Activated naive CD4-positive, alpha-beta T cell treated with anti-CD3 and anti-CD28 coated beads, Interleukin-2, amount 50 U/mL, for 24 hours (primary cell): Measurements from ENCODE around the gene CCL22.
"Not testable (repeated sequence)": the region's sequence is repeated elsewhere in the genome, so short reads cannot be mapped to it uniquely, and the experiment has no call there.

Source experiments
- H3K27ac Mint-ChIP-seq: one replicate; pipeline ENCODE4 v1.8.0; 2021; ENCODE audit warnings: mild to moderate bottlenecking, mixed read lengths
- H3K27me3 Mint-ChIP-seq: one replicate; pipeline ENCODE4 v1.8.0; 2021; ENCODE audit warnings: mixed read lengths
- H3K36me3 Mint-ChIP-seq: one replicate; pipeline ENCODE4 v1.8.0; 2021; ENCODE audit warnings: mixed read lengths
- H3K4me1 Mint-ChIP-seq: one replicate; pipeline ENCODE4 v1.8.0; 2021; ENCODE audit warnings: mixed read lengths
- H3K4me3 Mint-ChIP-seq: one replicate; pipeline ENCODE4 v1.8.0; 2021; ENCODE audit warnings: mild to moderate bottlenecking, mixed read lengths
- H3K9me3 Mint-ChIP-seq: one replicate; pipeline ENCODE4 v1.8.0; 2021; ENCODE audit warnings: mixed read lengths

CCL22 gene

GRCh38 chr16:57341441-57342303 is 16.9 kb upstream of the CCL22 start:
- H3K27ac Mint-ChIP-seq = no peak overlapping the region
- H3K9me3 Mint-ChIP-seq = no peaks in the 10 kb centered on the region
- no peaks in the 10 kb centered on the region for H3K36me3 Mint-ChIP-seq
- H3K4me3 Mint-ChIP-seq = no peak overlapping the region
- H3K27me3 Mint-ChIP-seq = peaks cover 12% of the 10 kb centered on the region
- H3K4me1 Mint-ChIP-seq = peaks cover 23% of the 10 kb centered on the region

- H3K36me3 Mint-ChIP-seq = not testable (repeated sequence)
- H3K4me1 Mint-ChIP-seq = peaks cover 23% of the 10 kb centered on the region
Measured at GRCh38 chr16:57342606-57343005, 16.0 kb upstream of the CCL22 start.

GRCh38 chr16:57343221-57343620 is 15.4 kb upstream of the CCL22 start:
- Mint-ChIP-seq H3K4me1 (peaks cover 23% of the 10 kb centered on the region), H3K4me3 (no peak overlapping the region), H3K36me3 (no peaks in the 10 kb centered on the region), H3K27me3 (peaks cover 21% of the 10 kb centered on the region), H3K27ac (no peak overlapping the region), H3K9me3 (no peaks in the 10 kb centered on the region)

More at GRCh38 chr16:57342606-57343005, 16.0 kb upstream of the CCL22 start:
- H3K9me3 Mint-ChIP-seq, H3K4me3 Mint-ChIP-seq, H3K27ac Mint-ChIP-seq: not testable (repeated sequence)
- H3K27me3 Mint-ChIP-seq = peaks cover 16% of the 10 kb centered on the region

GRCh38 chr16:57344094-57344493 is 14.5 kb upstream of the CCL22 start:
- H3K4me3 Mint-ChIP-seq, H3K27ac Mint-ChIP-seq, H3K36me3 Mint-ChIP-seq, H3K9me3 Mint-ChIP-seq: not testable (repeated sequence)
- peaks cover 29% of the 10 kb centered on the region for H3K4me1 Mint-ChIP-seq
- H3K27me3 Mint-ChIP-seq = peaks cover 26% of the 10 kb centered on the region

- Mint-ChIP-seq H3K9me3 (no peaks in the 10 kb centered on the region), H3K27me3 (peaks cover 26% of the 10 kb centered on the region), H3K4me1 (peaks cover 32% of the 10 kb centered on the region), H3K4me3 (no peak overlapping the region), H3K36me3 (no peaks in the 10 kb centered on the region), H3K27ac (peak overlapping the region; percentile 13)
Measured at GRCh38 chr16:57345021-57345420, 13.6 kb upstream of the CCL22 start.

- no peak overlapping the region for H3K4me3 Mint-ChIP-seq
- no peaks in the 10 kb centered on the region for H3K36me3 Mint-ChIP-seq
- peaks cover 26% of the 10 kb centered on the region for H3K27me3 Mint-ChIP-seq
- H3K27ac Mint-ChIP-seq = no peak overlapping the region
- peaks cover 32% of the 10 kb centered on the region for H3K4me1 Mint-ChIP-seq
- no peaks in the 10 kb centered on the region for H3K9me3 Mint-ChIP-seq
Measured at GRCh38 chr16:57345666-57346204, 12.8 kb upstream of the CCL22 start.

GRCh38 chr16:57347858-57348257 is 10.7 kb upstream of the CCL22 start:
- H3K4me3 Mint-ChIP-seq = no peak overlapping the region
- no peaks in the 10 kb centered on the region for H3K36me3 Mint-ChIP-seq
- H3K9me3 Mint-ChIP-seq = no peaks in the 10 kb centered on the region
- peaks cover 26% of the 10 kb centered on the region for H3K4me1 Mint-ChIP-seq
- no peak overlapping the region for H3K27ac Mint-ChIP-seq
- peaks cover 24% of the 10 kb centered on the region for H3K27me3 Mint-ChIP-seq

GRCh38 chr16:57348327-57348726 is 10.3 kb upstream of the CCL22 start:
- H3K27me3 Mint-ChIP-seq = peaks cover 21% of the 10 kb centered on the region
- H3K4me3 Mint-ChIP-seq = no peak overlapping the region
- H3K36me3 Mint-ChIP-seq = no peaks in the 10 kb centered on the region
- peaks cover 26% of the 10 kb centered on the region for H3K4me1 Mint-ChIP-seq
- H3K27ac Mint-ChIP-seq = no peak overlapping the region
- H3K9me3 Mint-ChIP-seq = no peaks in the 10 kb centered on the region

GRCh38 chr16:57349212-57350031 is 9.2 kb upstream of the CCL22 start:
- Mint-ChIP-seq H3K27ac (no peak overlapping the region), H3K4me1 (peaks cover 26% of the 10 kb centered on the region), H3K36me3 (no peaks in the 10 kb centered on the region), H3K27me3 (peaks cover 16% of the 10 kb centered on the region), H3K9me3 (no peaks in the 10 kb centered on the region), H3K4me3 (no peak overlapping the region)

- Mint-ChIP-seq H3K27me3 (peaks cover 12% of the 10 kb centered on the region), H3K27ac (no peak overlapping the region), H3K4me3 (no peak overlapping the region), H3K4me1 (peaks cover 15% of the 10 kb centered on the region), H3K36me3 (no peaks in the 10 kb centered on the region), H3K9me3 (no peaks in the 10 kb centered on the region)
Measured at GRCh38 chr16:57352636-57353047, 5.9 kb upstream of the CCL22 start.

- Mint-ChIP-seq H3K4me3 (no peak overlapping the region), H3K9me3 (no peaks in the 10 kb centered on the region), H3K4me1 (peaks cover 6% of the 10 kb centered on the region), H3K36me3 (no peaks in the 10 kb centered on the region), H3K27ac (no peak overlapping the region), H3K27me3 (peaks cover 3% of the 10 kb centered on the region)
Measured at GRCh38 chr16:57354311-57354710, 4.3 kb upstream of the CCL22 start.

- Mint-ChIP-seq H3K36me3 (no peaks in the 10 kb centered on the region), H3K4me1 (no peaks in the 10 kb centered on the region), H3K27ac (no peak overlapping the region), H3K27me3 (peaks cover 3% of the 10 kb centered on the region), H3K9me3 (no peaks in the 10 kb centered on the region), H3K4me3 (no peak overlapping the region)
Measured at GRCh38 chr16:57355898-57356414, 2.6 kb upstream of the CCL22 start.

GRCh38 chr16:57356547-57356946 is 2.0 kb upstream of the CCL22 start:
- Mint-ChIP-seq H3K9me3 (no peaks in the 10 kb centered on the region), H3K4me3 (no peak overlapping the region), H3K4me1 (no peaks in the 10 kb centered on the region)

GRCh38 chr16:57357330-57358085 is 1.1 kb upstream of the CCL22 start:
- no peaks in the 10 kb centered on the region for H3K27me3 Mint-ChIP-seq
- no peaks in the 10 kb centered on the region for H3K36me3 Mint-ChIP-seq
- H3K4me3 Mint-ChIP-seq = no peak overlapping the region
- no peaks in the 10 kb centered on the region for H3K9me3 Mint-ChIP-seq
- peak overlapping the region; percentile 72 for H3K27ac Mint-ChIP-seq
- no peaks in the 10 kb centered on the region for H3K4me1 Mint-ChIP-seq

More at GRCh38 chr16:57356547-57356946, 2.0 kb upstream of the CCL22 start:
- Mint-ChIP-seq H3K36me3 (no peaks in the 10 kb centered on the region), H3K27ac (no peak overlapping the region), H3K27me3 (peaks cover 3% of the 10 kb centered on the region)

- no peak overlapping the region for H3K4me3 Mint-ChIP-seq
- H3K4me1 Mint-ChIP-seq = no peaks in the 10 kb centered on the region
Measured at GRCh38 chr16:57358086-57358420, 530 bp upstream of the CCL22 start.

More at GRCh38 chr16:57358086-57358420, 530 bp upstream of the CCL22 start:
- Mint-ChIP-seq H3K9me3 (no peaks in the 10 kb centered on the region), H3K27ac (peak overlapping the region; percentile 72), H3K36me3 (no peaks in the 10 kb centered on the region), H3K27me3 (no peaks in the 10 kb centered on the region)
